ENCODE data around the gene HHAT.

HHAT gene

GRCh38 chr1:210663730-210664573 is 335.2 kb downstream of the HHAT start:
- no peak overlapping the region for H3K4me3 ChIP-seq (ENCODE audit: low read length)

DNA sequence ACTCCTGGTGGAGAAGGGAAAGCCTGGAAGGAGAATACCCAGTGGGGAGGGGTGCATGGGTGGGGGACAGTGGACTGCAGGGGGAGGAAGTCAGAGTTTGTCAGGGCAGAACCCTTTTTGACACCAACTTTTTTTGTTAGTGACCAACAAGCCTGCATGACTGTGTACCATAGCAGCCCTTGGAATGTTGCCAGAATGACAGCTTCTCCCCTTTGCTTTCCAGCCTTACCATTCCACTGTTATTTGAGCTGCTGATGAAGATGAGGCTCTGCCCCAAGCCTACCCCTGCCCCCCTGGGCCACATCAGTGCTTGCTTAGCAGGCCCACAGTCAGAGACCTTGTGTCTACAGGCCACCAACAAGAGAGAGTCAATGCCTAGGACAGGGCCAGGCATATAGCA is 341.2 kb downstream of the HHAT start:
- no peak for DNase-seq
- H3K4me1 ChIP-seq (ENCODE audit: low read length), result no peaks in the 10 kb centered on the region
- no peak overlapping the region for H3K4me3 ChIP-seq (ENCODE audit: low read length)
- H3K4me2 ChIP-seq (ENCODE audit: low read depth, low read length), result no peak overlapping the region
- no peak overlapping the region for H3K27ac ChIP-seq (ENCODE audit: low read length)
- no peaks in the 10 kb centered on the region for H3K36me3 ChIP-seq (replicated peaks; ENCODE audit: insufficient read depth, low read length)
- H3K9ac ChIP-seq (ENCODE audit: low read length), result no peak overlapping the region
- H3K27me3 ChIP-seq (replicated peaks; ENCODE audit: insufficient read depth, low read length), result no peaks in the 10 kb centered on the region
- H4K20me1 ChIP-seq (ENCODE audit: insufficient read depth, low read length), result no peaks in the 10 kb centered on the region
- no peaks in the 10 kb centered on the region for H3K9me3 ChIP-seq (replicated peaks; ENCODE audit: insufficient read depth, low read length)
- no peaks in the 10 kb centered on the region for H3F3A ChIP-seq (ENCODE audit: insufficient read depth, low read length)
- no peaks in the 10 kb centered on the region for H3K9me2 ChIP-seq (replicated peaks; ENCODE audit: insufficient read depth, low read length)
- H2AFZ ChIP-seq (ENCODE audit: low read length), result no peak overlapping the region
- H3K79me2 ChIP-seq (ENCODE audit: low read length), result no peaks in the 10 kb centered on the region
- no peak for TF ChIP-seq EZH2 (optimal IDR thresholded peaks at IDR 0.05; ENCODE audit: low read depth, low read length)
- no peak for TF ChIP-seq EZH2phosphoT487 (IDR thresholded peaks at IDR 0.05; ENCODE audit: low read length)
- no peak for TF ChIP-seq CTCF (IDR thresholded peaks at IDR 0.05; ENCODE audit: low read length)

More at GRCh38 chr1:210663730-210664573, 335.2 kb downstream of the HHAT start:
- Histone ChIP-seq H3K4me1 (ENCODE audit: low read length) (peaks cover 9% of the 10 kb centered on the region), H3K9me3 (replicated peaks; ENCODE audit: insufficient read depth, low read length) (no peaks in the 10 kb centered on the region), H4K20me1 (ENCODE audit: insufficient read depth, low read length) (no peaks in the 10 kb centered on the region), H3K36me3 (replicated peaks; ENCODE audit: insufficient read depth, low read length) (no peaks in the 10 kb centered on the region), H3K9ac (ENCODE audit: low read length) (no peak overlapping the region), H2AFZ (ENCODE audit: low read length) (no peak overlapping the region), H3K79me2 (ENCODE audit: low read length) (no peaks in the 10 kb centered on the region), H3K27ac (ENCODE audit: low read length) (no peak overlapping the region), H3K9me2 (replicated peaks; ENCODE audit: insufficient read depth, low read length) (no peaks in the 10 kb centered on the region), H3K27me3 (replicated peaks; ENCODE audit: insufficient read depth, low read length) (no peaks in the 10 kb centered on the region), H3F3A (ENCODE audit: insufficient read depth, low read length) (no peaks in the 10 kb centered on the region), H3K4me2 (ENCODE audit: low read depth, low read length) (no peak overlapping the region)
- no peak for DNase-seq
- no peak for TF ChIP-seq EZH2 (optimal IDR thresholded peaks at IDR 0.05; ENCODE audit: low read depth, low read length)
- no peak for TF ChIP-seq EZH2phosphoT487 (IDR thresholded peaks at IDR 0.05; ENCODE audit: low read length)
- no peak for TF ChIP-seq CTCF (IDR thresholded peaks at IDR 0.05; ENCODE audit: low read length)

- no peak overlapping the region for H3K4me3 ChIP-seq (ENCODE audit: low read length)
- no peaks in the 10 kb centered on the region for H4K20me1 ChIP-seq (ENCODE audit: insufficient read depth, low read length)
- H3K9me2 ChIP-seq (replicated peaks; ENCODE audit: insufficient read depth, low read length), result no peaks in the 10 kb centered on the region
- no peak overlapping the region for H3K4me2 ChIP-seq (ENCODE audit: low read depth, low read length)
- H3K4me1 ChIP-seq (ENCODE audit: low read length), result peaks cover 22% of the 10 kb centered on the region
- H3K36me3 ChIP-seq (replicated peaks; ENCODE audit: insufficient read depth, low read length), result no peaks in the 10 kb centered on the region
- H3K27me3 ChIP-seq (replicated peaks; ENCODE audit: insufficient read depth, low read length), result no peaks in the 10 kb centered on the region
- no peaks in the 10 kb centered on the region for H3K9me3 ChIP-seq (replicated peaks; ENCODE audit: insufficient read depth, low read length)
- no peaks in the 10 kb centered on the region for H3F3A ChIP-seq (ENCODE audit: insufficient read depth, low read length)
- H3K79me2 ChIP-seq (ENCODE audit: low read length), result no peaks in the 10 kb centered on the region
- no peak for TF ChIP-seq EZH2 (optimal IDR thresholded peaks at IDR 0.05; ENCODE audit: low read depth, low read length)
- no peak for TF ChIP-seq EZH2phosphoT487 (IDR thresholded peaks at IDR 0.05; ENCODE audit: low read length)
- no peak for TF ChIP-seq CTCF (IDR thresholded peaks at IDR 0.05; ENCODE audit: low read length)
- no peak overlapping the region for H3K9ac ChIP-seq (ENCODE audit: low read length)
- no peak overlapping the region for H2AFZ ChIP-seq (ENCODE audit: low read length)
- no peak for DNase-seq
- no peak overlapping the region for H3K27ac ChIP-seq (ENCODE audit: low read length)
Observed at GRCh38 chr1:210674151-210674550, 345.4 kb downstream of the HHAT start.

Measured in MM.1S (cell line).